HG03039 (cell line): ENCODE measurements around the gene SLC39A5.
"Not testable (repeated sequence)": the region's sequence is repeated elsewhere in the genome, so short reads cannot be mapped to it uniquely, and the experiment has no call there.

Experiments used
- ATAC-seq: cut with Tn5 transposase; IDR thresholded peaks from one replicate; pipeline ENCODE4 v1.9.1; 2021; ENCODE audit warnings: mild to moderate bottlenecking, moderate library complexity; ENCODE audit not compliant: unreplicated experiment

SLC39A5 gene

DNA sequence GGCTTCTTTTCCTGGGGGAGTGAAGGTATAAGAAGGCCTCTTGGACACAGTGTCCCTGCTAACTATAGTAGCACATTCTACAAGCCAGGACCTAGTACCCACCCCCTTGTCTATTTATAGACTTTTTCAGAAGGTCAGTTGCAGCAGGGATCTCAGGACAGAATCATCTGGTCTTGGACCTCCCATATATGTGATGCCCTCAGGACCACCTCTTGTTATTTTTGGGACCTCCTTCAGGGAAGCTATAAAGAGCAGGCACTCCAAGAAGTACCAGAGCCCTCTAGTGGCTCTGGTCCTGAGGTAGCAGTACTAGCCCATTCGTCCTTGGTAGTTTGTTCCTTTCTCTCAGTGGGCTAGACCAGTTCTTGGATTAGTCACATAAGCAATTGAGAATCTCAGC, 41.2 kb downstream of the SLC39A5 start:
- ATAC-seq = no peak

- not testable (repeated sequence) for ATAC-seq
Measured at GRCh38 chr12:56272468-56272867, 42.6 kb downstream of the SLC39A5 start.

- ATAC-seq = no peak
Measured at GRCh38 chr12:56274299-56274698, 44.4 kb downstream of the SLC39A5 start.

DNA sequence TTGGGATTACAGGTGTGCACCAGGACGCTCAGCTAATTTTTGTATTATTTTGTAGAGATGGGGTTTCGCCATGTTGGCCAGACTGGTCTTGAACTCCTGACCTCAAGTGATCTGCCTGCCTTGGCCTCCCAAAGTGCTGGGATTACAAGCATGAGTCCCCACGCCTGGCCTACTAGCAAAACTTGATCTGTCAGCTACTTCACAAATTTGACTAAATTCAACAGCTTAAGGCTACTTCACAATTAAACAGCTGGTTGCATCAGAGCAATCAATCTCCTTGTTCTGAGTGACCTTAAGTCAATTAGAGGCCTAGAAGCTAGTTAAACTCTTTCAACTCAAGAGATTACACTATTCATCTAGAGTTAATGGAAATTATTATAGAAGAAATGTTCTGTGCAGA, 49.1 kb downstream of the SLC39A5 start:
- ATAC-seq = no peak

DNA sequence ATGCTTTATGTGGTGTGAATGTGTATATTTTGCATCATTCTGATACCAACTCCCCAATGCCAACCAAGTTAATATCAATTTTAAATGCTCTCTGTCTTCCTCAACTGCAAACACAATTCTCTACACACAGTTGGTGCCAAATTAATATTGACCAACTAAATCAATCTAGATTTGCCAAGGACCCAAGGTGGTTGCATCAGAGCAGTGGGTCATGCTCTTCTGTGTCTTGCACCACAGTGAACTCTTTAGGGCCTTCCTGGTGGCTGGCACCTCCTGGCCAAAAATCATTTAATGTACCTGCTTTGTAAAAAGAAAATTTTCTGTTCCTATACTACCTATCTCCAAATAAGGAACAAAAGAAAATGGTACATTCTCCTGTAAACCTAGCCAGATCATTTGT, 51.0 kb downstream of the SLC39A5 start:
- no peak for ATAC-seq

DNA sequence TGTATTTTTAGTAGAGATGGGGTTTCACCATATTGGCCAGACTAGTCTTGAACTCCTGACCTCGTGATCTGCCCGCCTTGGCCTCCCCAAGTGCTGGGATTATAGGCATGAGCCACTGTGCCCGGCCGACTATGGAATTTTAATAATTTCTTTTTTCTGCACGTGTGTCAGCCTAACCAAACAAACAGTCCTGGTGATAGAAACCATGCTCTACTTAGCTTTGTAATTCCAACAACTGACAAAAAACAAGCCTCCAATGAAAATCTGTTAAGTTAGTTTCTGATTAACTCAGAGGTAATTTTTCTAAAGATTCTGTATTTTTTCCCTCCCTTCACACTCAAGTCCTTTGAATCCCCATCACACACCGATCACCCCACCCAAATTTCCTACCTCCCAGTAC, 52.2 kb downstream of the SLC39A5 start:
- no peak for ATAC-seq

DNA sequence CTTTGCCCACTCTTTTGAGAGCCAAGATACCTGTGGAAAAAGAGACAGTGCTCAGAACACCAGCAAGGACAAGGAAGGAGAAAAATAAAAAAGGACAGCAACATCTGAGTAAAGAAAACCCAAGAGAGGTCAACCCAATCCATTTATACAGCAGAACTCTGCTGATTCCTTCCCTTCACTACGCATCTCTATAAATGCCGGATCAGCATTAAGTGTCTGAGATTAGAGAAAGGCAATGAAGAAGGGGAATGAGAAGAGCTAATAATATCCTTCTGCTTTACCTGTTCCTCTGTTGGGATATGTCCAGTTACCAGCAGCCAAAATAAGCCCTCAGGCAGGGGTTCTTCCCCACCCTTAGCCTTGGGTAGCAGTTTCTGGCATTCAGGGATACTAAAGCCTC, 52.7 kb downstream of the SLC39A5 start:
- ATAC-seq = no peak

GRCh38 chr12:56284263-56284662, 54.4 kb downstream of the SLC39A5 start:
- not testable (repeated sequence) for ATAC-seq

GRCh38 chr12:56286044-56286830, 56.4 kb downstream of the SLC39A5 start:
- no peak for ATAC-seq
